Lower leg skin (tissue), 4 donors: Measurements from ENCODE around the gene PLXNA2. TPM values are rescaled to one million over a fixed set of nuclear protein-coding genes. Genes with fewer than 3 reads are reported as not detected.
A peak's percentile ranks its signal among the peaks of the same experiment; 100 is the strongest.

Source experiments
- DNase-seq, 2 donors: peaks; one replicate each; pipeline ENCODE4 v3.0.0-alpha.2; 2019; ENCODE audit warnings: low spot score in 2 of 2
- H3K4me3 ChIP-seq: fragments of 200-600 bp; sonication (generic); 2 replicates; pipeline ENCODE4 v1.5.1; 2017; ENCODE audit warnings: mild to moderate bottlenecking, low read depth; ENCODE audit not compliant: poor library complexity, severe bottlenecking
- CTCF ChIP-seq, 3 donors: fragments of 450-650 bp; IDR thresholded peaks; one replicate each; pipeline ENCODE4 v1.5.1; 2016; ENCODE audit warnings: antibody characterized with exemption in 3 of 3, mild to moderate bottlenecking in 3 of 3, moderate library complexity in 2 of 3
- POLR2A ChIP-seq, 2 donors: fragments of 450-650 bp; IDR thresholded peaks; one replicate each; pipeline ENCODE4 v1.6.1; 2016 to 2017; ENCODE audit warnings: antibody characterized with exemption in 2 of 2, mild to moderate bottlenecking in 1 of 2, moderate library complexity in 1 of 2
- WGBS, 2 donors: methylation state at CpG; one replicate each; pipeline ENCODE4 v1.1.5; 2018; 5-methylcytosine and 5-hydroxymethylcytosine counted together
- intact Hi-C: fragments of 100-400 bp; cut with DNase I; formaldehyde crosslinking; loops from one replicate; pipeline ENCODE4 v1.15.0; 2023; ENCODE audit warnings: low total_unique reads
- total RNA-seq, 4 donors: library from RNA; depleted of rRNA; stranded (reverse); fragments of >200 nt; gene quantifications; one replicate each; pipeline ENCODE4 v1.1.0, GENCODE V29; 2016

The PLXNA2 gene
- total RNA-seq, 4 donors from 2014 or later, result 27.4 to 44.2 (median 36.9) TPM

GRCh38 chr1:208238710-208239472 lies 5.3 kb downstream of the PLXNA2 start:
- intact Hi-C loops, result loop anchor here (5.0 to 10.0 kb wide), 2 partner anchors 54 to 107 kb away; no protein-coding TSS in a partner anchor
- peak in 1 of 2 donors; percentile 86 for DNase-seq
- TF ChIP-seq POLR2A (IDR thresholded peaks at IDR 0.05), result no peak
- no peak for TF ChIP-seq CTCF (IDR thresholded peaks at IDR 0.05)
- 24 to 28% methylated on average over 9 of the region's 9 CpGs for WGBS, 2 donors
- no peak overlapping the region for H3K4me3 ChIP-seq

- DNase-seq, result peak in 1 of 2 donors; percentile 14
- WGBS, 2 donors, result 66 to 70% methylated on average over 8 of the region's 8 CpGs
- no peak overlapping the region for H3K4me3 ChIP-seq
- no peak for TF ChIP-seq POLR2A (IDR thresholded peaks at IDR 0.05)
- no peak for TF ChIP-seq CTCF (IDR thresholded peaks at IDR 0.05)
- intact Hi-C loops, result loop anchor here (5.0 to 10.0 kb wide), 2 partner anchors 52 to 105 kb away; no protein-coding TSS in a partner anchor
Observed at GRCh38 chr1:208237241-208237640, 6.9 kb downstream of the PLXNA2 start.

GRCh38 chr1:208235982-208236761 lies 8.0 kb downstream of the PLXNA2 start:
- H3K4me3 ChIP-seq, result no peak overlapping the region
- DNase-seq, result no peak
- no peak for TF ChIP-seq CTCF (IDR thresholded peaks at IDR 0.05)
- no peak for TF ChIP-seq POLR2A (IDR thresholded peaks at IDR 0.05)
- 43 to 53% methylated on average over 17 of the region's 17 CpGs for WGBS, 2 donors
- intact Hi-C loops, result loop anchor here (5.0 to 10.0 kb wide), 2 partner anchors 51 to 104 kb away; no protein-coding TSS in a partner anchor

GRCh38 chr1:208235356-208235981 lies 8.7 kb downstream of the PLXNA2 start:
- 76 to 82% methylated on average over 9 of the region's 9 CpGs for whole genome bisulfite sequencing, 2 donors
- TF ChIP-seq CTCF (IDR thresholded peaks at IDR 0.05), result no peak
- no peak for TF ChIP-seq POLR2A (IDR thresholded peaks at IDR 0.05)
- DNase-seq, result no peak
- intact Hi-C loops, result loop anchor here (5.0 to 10.0 kb wide), 2 partner anchors 51 to 103 kb away; no protein-coding TSS in a partner anchor
- no peak overlapping the region for H3K4me3 ChIP-seq

- 85 to 90% methylated on average over 5 of the region's 5 CpGs for WGBS, 2 donors
- TF ChIP-seq POLR2A (IDR thresholded peaks at IDR 0.05) (no peak), CTCF (IDR thresholded peaks at IDR 0.05) (no peak)
- no peak overlapping the region for H3K4me3 ChIP-seq
- no peak for DNase-seq
- intact Hi-C loops, result loop anchor here (5.0 to 10.0 kb wide), 2 partner anchors 50 to 102 kb away; no protein-coding TSS in a partner anchor
Observed at GRCh38 chr1:208234721-208235120, 9.5 kb downstream of the PLXNA2 start.
